Fibroblast of villous mesenchyme (primary cell): ENCODE measurements around the gene ESPN. TPM values are rescaled to one million over a fixed set of nuclear protein-coding genes. Genes with fewer than 3 reads are reported as not detected.
"Not testable (repeated sequence)": the region's sequence is repeated elsewhere in the genome, so short reads cannot be mapped to it uniquely, and the experiment has no call there.

ENCODE experiments used
- DNase-seq: peaks from one replicate; pipeline ENCODE4 v3.0.0-alpha.2; 2010; ENCODE audit warnings: low read depth
- H3K4me3 ChIP-seq: 2 replicates; pipeline ENCODE4 v1.5.1; 2011; ENCODE audit warnings: low read depth, mild to moderate bottlenecking, low read length
- CTCF ChIP-seq: IDR thresholded peaks from 2 replicates; pipeline ENCODE4 v1.5.1; 2012; ENCODE audit warnings: low read depth, mild to moderate bottlenecking, low read length; ENCODE audit not compliant: insufficient read depth
- total RNA-seq: library from RNA; depleted of rRNA; stranded (reverse); fragments of >200 nt; gene quantifications from 2 replicates; pipeline ENCODE4 v1.2.3, GENCODE V29; 2012

Gene ESPN
- total RNA-seq, 1 donor, result not detected

GRCh38 chr1:6489799-6490180 is 65.2 kb downstream of the ESPN start:
- TF ChIP-seq CTCF, result peak; percentile 93
- peak overlapping the region; percentile 89 for H3K4me3 ChIP-seq
- peak; percentile 65 for DNase-seq

DNA sequence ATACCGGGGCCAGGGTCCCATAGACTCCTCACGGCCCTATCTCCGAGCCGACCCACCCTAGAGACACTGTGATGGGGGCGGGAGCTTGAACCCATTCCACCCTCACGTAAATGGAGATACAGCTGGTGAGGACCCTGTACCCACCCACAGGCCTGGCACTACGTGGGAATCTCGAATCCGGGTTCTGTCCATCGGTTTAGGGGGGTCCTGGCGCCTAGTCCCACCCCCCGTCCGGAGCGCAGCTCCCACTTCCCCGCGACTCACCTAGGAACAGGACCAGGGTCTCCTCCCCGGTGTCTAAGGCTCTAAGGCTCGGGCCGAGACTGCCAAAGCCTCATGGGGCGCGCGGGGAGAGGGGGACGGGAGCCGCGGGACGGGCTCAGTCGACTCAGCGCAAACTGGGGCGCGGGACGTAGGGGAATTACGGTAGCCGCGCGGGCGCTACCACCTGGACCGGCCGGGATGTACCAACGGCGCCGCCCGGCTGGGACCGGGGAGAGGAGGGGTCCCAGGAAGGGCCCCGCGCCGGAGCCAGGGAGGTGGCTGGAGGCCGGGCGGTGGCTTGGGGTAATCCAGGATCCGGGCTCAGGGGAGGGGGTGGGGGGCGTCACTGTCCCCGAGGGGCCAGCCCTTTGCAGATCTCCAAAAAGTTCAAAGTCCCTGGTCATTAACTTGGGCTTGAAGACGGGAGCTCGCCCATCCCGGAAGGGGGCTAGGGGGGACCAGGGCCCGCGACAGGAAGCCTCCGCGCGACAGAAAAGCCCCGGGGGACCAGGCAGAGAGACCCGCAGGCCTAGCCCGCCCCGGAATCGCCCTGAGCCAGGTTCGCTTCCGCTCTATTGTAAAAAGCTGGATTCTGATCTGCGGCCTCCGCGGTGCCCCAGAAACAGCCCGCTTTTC is 65.9 kb downstream of the ESPN start:
- DNase-seq, result peak; percentile 68
- TF ChIP-seq CTCF, result no peak
- H3K4me3 ChIP-seq, result peak overlapping the region; percentile 89

GRCh38 chr1:6491081-6491449 is 66.5 kb downstream of the ESPN start:
- no peak for DNase-seq
- H3K4me3 ChIP-seq, result peak overlapping the region; percentile 89
- TF ChIP-seq CTCF, result no peak

DNA sequence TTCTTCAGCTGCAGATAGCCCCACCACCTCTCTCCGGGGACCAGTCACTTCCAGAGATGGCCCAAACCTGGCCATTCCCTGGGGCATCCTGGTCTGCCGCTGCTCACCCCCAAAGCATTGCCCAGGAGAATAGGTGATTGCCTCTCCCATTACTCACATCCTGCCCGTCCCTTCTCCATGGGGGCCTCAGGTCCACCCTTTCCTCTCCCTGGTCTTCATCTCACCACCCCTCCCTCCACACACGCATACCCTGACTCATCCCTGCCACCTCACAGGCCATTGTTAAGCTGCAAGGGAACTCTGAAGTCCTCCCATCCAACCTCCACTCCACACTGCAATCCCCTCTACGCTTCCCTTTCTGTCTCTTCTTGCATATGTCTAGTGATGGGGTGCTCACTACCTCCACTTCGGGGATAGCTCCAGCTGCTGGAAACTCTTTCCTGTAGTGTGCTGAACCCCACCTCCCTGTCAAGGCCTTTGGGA is 66.9 kb downstream of the ESPN start, which contains the start of gene PLEKHG5:
Gene PLEKHG5, minus strand, starts transcription at position 188 of the 483 bp plus-strand sequence. CDS start 14,096 bp downstream, outside the sequence.
- H3K4me3 ChIP-seq, result peak within 1 kb of the TSS; percentile 89
- TF ChIP-seq CTCF, result no peak
- no peak for DNase-seq

GRCh38 chr1:6491966-6492365 is 67.4 kb downstream of the ESPN start:
- no peak for TF ChIP-seq CTCF
- DNase-seq, result no peak
- no peak overlapping the region for H3K4me3 ChIP-seq

DNA sequence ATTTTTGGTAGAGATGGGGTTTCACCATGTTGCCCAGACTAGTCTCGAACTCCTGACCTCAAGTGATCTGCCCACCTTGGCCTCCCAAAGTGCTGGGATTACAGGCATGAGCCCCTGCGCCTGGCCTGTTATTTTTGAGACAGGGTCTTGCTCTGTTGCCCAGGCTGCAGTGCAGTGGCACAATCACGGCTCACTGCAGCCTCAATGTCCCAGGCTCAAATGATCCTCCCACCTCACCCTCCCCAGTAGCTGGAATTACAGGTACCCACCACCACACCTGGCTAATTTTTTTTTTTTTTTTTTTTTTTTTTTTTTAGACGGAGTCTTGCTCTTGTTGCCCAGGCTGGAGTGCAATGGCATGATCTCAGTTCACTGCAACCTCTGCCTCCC is 69.3 kb downstream of the ESPN start:
- DNase-seq, H3K4me3 ChIP-seq: not testable (repeated sequence)

DNA sequence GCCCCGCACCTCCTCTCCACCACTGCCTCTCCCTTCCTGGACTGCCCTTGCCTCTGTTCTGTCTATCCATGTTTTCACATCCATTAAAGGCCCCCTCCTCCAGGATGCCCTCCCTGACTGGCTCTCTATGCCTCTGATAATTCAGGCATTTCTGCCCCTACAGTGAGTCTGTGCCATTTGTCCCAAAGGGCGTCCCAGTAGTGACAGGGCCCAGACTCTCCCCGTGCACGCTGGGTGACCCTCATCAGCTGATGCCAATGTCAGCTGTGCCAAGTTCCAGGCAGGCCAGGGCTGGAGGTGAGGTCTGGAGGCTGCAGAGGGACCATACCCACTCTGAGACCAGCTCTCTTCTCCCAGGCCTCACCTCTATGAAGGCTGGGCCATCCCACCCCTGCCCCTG is 70.1 kb downstream of the ESPN start:
- H3K4me3 ChIP-seq, result no peak overlapping the region
- TF ChIP-seq CTCF, result no peak
- no peak for DNase-seq
